OCI-LY1 (cell line): ENCODE data around the gene PTPRT.

Source experiments
- EZH2 ChIP-seq: fragments of 200-600 bp; sonication (generic), shearing (Covaris generic); IDR thresholded peaks from 2 replicates; pipeline ENCODE4 v1.8.0; 2017; ENCODE audit warnings: borderline replicate concordance, mixed run types, mild to moderate bottlenecking, antibody characterized with exemption, low read length, moderate library complexity, mixed read lengths
- TF ChIP-seq, protein P1 (sequence below): fragments of 200-600 bp; sonication (generic), shearing (Covaris generic); IDR thresholded peaks from 2 replicates; pipeline ENCODE4 v1.5.1; 2017; ENCODE audit warnings: mild to moderate bottlenecking, antibody characterized with exemption, low read length, moderate library complexity, mixed read lengths

DNA sequence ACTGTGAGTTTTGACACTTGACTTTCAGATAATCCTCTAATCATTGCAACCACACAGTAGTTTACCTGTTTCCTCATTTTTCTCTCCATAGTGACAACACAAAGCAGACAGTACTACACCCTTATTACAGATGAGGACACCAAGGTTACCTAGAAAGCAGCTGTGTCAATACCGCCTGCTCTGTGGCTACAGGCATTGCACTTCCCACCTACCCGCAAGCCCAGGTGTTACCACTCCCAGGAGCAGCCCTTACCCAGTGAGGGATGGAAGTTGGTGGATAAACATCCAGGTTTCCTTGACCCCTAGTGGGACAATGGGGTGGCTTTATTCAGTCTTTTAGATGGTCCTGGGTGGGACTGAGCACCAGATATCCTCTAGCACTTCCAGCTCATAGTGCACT lies 503.6 kb downstream of the PTPRT start:
- TF ChIP-seq, protein P1, sequence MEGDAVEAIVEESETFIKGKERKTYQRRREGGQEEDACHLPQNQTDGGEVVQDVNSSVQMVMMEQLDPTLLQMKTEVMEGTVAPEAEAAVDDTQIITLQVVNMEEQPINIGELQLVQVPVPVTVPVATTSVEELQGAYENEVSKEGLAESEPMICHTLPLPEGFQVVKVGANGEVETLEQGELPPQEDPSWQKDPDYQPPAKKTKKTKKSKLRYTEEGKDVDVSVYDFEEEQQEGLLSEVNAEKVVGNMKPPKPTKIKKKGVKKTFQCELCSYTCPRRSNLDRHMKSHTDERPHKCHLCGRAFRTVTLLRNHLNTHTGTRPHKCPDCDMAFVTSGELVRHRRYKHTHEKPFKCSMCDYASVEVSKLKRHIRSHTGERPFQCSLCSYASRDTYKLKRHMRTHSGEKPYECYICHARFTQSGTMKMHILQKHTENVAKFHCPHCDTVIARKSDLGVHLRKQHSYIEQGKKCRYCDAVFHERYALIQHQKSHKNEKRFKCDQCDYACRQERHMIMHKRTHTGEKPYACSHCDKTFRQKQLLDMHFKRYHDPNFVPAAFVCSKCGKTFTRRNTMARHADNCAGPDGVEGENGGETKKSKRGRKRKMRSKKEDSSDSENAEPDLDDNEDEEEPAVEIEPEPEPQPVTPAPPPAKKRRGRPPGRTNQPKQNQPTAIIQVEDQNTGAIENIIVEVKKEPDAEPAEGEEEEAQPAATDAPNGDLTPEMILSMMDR = no peak
- TF ChIP-seq EZH2 = no peak
